Transverse colon (tissue), 4 donors: ENCODE data around the gene TYW1. TPM values are rescaled to one million over a fixed set of nuclear protein-coding genes. Genes with fewer than 3 reads are reported as not detected.
"Not testable (repeated sequence)": the region's sequence is repeated elsewhere in the genome, so short reads cannot be mapped to it uniquely, and the experiment has no call there.

Experiments used
- DNase-seq: peaks from one replicate; pipeline ENCODE4 v3.0.0-alpha.2; 2019
- H3K27ac ChIP-seq, 4 donors: fragments of 200-600 bp; sonication (generic); 2 replicates each; pipeline ENCODE4 v1.5.1; 2016 to 2018; ENCODE audit warnings: inconsistent platforms in 4 of 4
- H3K27me3 ChIP-seq: fragments of 200-600 bp; sonication (generic); 2 replicates; pipeline ENCODE4 v1.5.1; 2017; ENCODE audit warnings: inconsistent platforms
- H3K36me3 ChIP-seq, 4 donors: fragments of 200-600 bp; sonication (generic); 2 replicates each; pipeline ENCODE4 v1.5.1; 2017 to 2019; ENCODE audit warnings: inconsistent platforms in 4 of 4
- H3K4me1 ChIP-seq, 4 donors: fragments of 200-600 bp; sonication (generic); 2 replicates each; pipeline ENCODE4 v1.5.1; 2017 to 2020; ENCODE audit warnings: inconsistent platforms in 4 of 4
- H3K4me3 ChIP-seq, 4 donors: fragments of 200-600 bp; sonication (generic); 1 replicate in 1 of 4; 2 replicates in 3 of 4; pipeline versions ENCODE4 v1.5.1 to v1.6.1; 2017 to 2019; ENCODE audit warnings: inconsistent platforms in 4 of 4
- H3K9me3 ChIP-seq, 2 donors: fragments of 200-600 bp; sonication (generic); 2 replicates each; pipeline ENCODE4 v1.5.1; 2017 to 2019; ENCODE audit warnings: inconsistent platforms in 2 of 2
- WGBS, 2 donors: methylation state at CpG; one replicate each; pipeline ENCODE4 v1.1.5; 2018; ENCODE audit warnings: low coverage in 1 of 2; 5-methylcytosine and 5-hydroxymethylcytosine counted together
- in situ Hi-C, 4 donors: fragments of 200-750 bp; cut with MboI; loops; one replicate each; pipeline versions ENCODE4 v1.15.0 to v1.15.1; 2017; ENCODE audit warnings: low sequenced_read_pairs in 3 of 4, low pct_ligation_motif_present in 1 of 4, low pct_unique_long_range_greater_than_20kb in 1 of 4
- intact Hi-C: fragments of 100-400 bp; cut with DNase I; formaldehyde crosslinking; loops from one replicate; pipeline ENCODE4 v1.15.1; 2023; ENCODE audit warnings: low total_unique reads
- total RNA-seq, 4 donors: library from RNA; depleted of rRNA; stranded (reverse); fragments of >200 nt; gene quantifications; one replicate each; pipeline ENCODE4 v1.1.0, GENCODE V29; 2016

TYW1 gene
- total RNA-seq, 4 donors from 2014 or later: 24.3 to 87.8 (median 27.5) TPM

- in situ Hi-C loops: not testable (repeated sequence)
Observed at GRCh38 chr7:67137489-67137888, 140.9 kb downstream of the TYW1 start.

GRCh38 chr7:67139876-67140275 lies 143.2 kb downstream of the TYW1 start:
- H3K27me3 ChIP-seq, H3K36me3 ChIP-seq, H3K4me3 ChIP-seq, DNase-seq, H3K9me3 ChIP-seq, H3K4me1 ChIP-seq, in situ Hi-C loops, intact Hi-C loops, H3K27ac ChIP-seq: not testable (repeated sequence)
- 92% methylated on average over 3 of the region's 3 CpGs; no CpG with 5 or more reads in 1 of the 2 donors for WGBS, 2 donors

More at GRCh38 chr7:67137489-67137888, 140.9 kb downstream of the TYW1 start:
- WGBS, 2 donors: 88 to 97% methylated on average over 1 to 3 of the region's 3 CpGs
- intact Hi-C loops, H3K4me1 ChIP-seq, H3K27ac ChIP-seq, H3K27me3 ChIP-seq, H3K9me3 ChIP-seq, DNase-seq, H3K36me3 ChIP-seq, H3K4me3 ChIP-seq: not testable (repeated sequence)

GRCh38 chr7:67141001-67141400 lies 144.4 kb downstream of the TYW1 start:
- DNase-seq, H3K9me3 ChIP-seq, H3K4me3 ChIP-seq, in situ Hi-C loops, intact Hi-C loops, H3K27me3 ChIP-seq, H3K36me3 ChIP-seq, H3K4me1 ChIP-seq, H3K27ac ChIP-seq: not testable (repeated sequence)
- WGBS, 2 donors: 91 to 94% methylated on average over 2 of the region's 2 CpGs

- WGBS, 2 donors: 75 to 80% methylated on average over 5 to 9 of the region's 9 CpGs
- in situ Hi-C loops, H3K27me3 ChIP-seq, DNase-seq, H3K27ac ChIP-seq, H3K9me3 ChIP-seq, intact Hi-C loops, H3K4me1 ChIP-seq, H3K4me3 ChIP-seq, H3K36me3 ChIP-seq: not testable (repeated sequence)
Observed at GRCh38 chr7:67143091-67143786, 146.6 kb downstream of the TYW1 start.

- 72 to 78% methylated on average over 3 of the region's 3 CpGs for WGBS, 2 donors
- intact Hi-C loops, H3K4me1 ChIP-seq, H3K4me3 ChIP-seq, DNase-seq, H3K36me3 ChIP-seq, H3K27me3 ChIP-seq, H3K9me3 ChIP-seq, H3K27ac ChIP-seq, in situ Hi-C loops: not testable (repeated sequence)
Observed at GRCh38 chr7:67145581-67146193, 149.1 kb downstream of the TYW1 start.

- H3K4me3 ChIP-seq, H3K27ac ChIP-seq, H3K4me1 ChIP-seq, H3K36me3 ChIP-seq, DNase-seq, H3K9me3 ChIP-seq, H3K27me3 ChIP-seq, intact Hi-C loops, in situ Hi-C loops: not testable (repeated sequence)
Observed at GRCh38 chr7:67149131-67149530, 152.5 kb downstream of the TYW1 start.

GRCh38 chr7:67154374-67154773 lies 157.7 kb downstream of the TYW1 start:
- DNase-seq, H3K4me3 ChIP-seq, H3K27ac ChIP-seq, H3K4me1 ChIP-seq, H3K9me3 ChIP-seq, in situ Hi-C loops, H3K36me3 ChIP-seq, H3K27me3 ChIP-seq, intact Hi-C loops: not testable (repeated sequence)

GRCh38 chr7:67156064-67156463 lies 159.4 kb downstream of the TYW1 start:
- in situ Hi-C loops, H3K36me3 ChIP-seq, intact Hi-C loops, H3K4me1 ChIP-seq, H3K9me3 ChIP-seq, H3K4me3 ChIP-seq, H3K27me3 ChIP-seq, DNase-seq, H3K27ac ChIP-seq: not testable (repeated sequence)
- WGBS, 2 donors: 94% methylated on average over 7 of the region's 7 CpGs; no CpG with 5 or more reads in 1 of the 2 donors

GRCh38 chr7:67163285-67163684 lies 166.7 kb downstream of the TYW1 start:
- H3K4me3 ChIP-seq, DNase-seq, H3K36me3 ChIP-seq, H3K27me3 ChIP-seq, in situ Hi-C loops, H3K4me1 ChIP-seq, H3K27ac ChIP-seq, intact Hi-C loops, H3K9me3 ChIP-seq: not testable (repeated sequence)
- 55 to 74% methylated on average over 4 to 5 of the region's 5 CpGs for WGBS, 2 donors

- WGBS, 2 donors: 68 to 77% methylated on average over 3 of the region's 3 CpGs
- H3K4me1 ChIP-seq, H3K27ac ChIP-seq, H3K27me3 ChIP-seq, H3K36me3 ChIP-seq, in situ Hi-C loops, H3K4me3 ChIP-seq, intact Hi-C loops, DNase-seq, H3K9me3 ChIP-seq: not testable (repeated sequence)
Observed at GRCh38 chr7:67171151-67171550, 174.5 kb downstream of the TYW1 start.
